Coronary artery (tissue), 2 donors: ENCODE results near the gene AUNIP.

Experiments used
- DNase-seq: peaks from one replicate; pipeline ENCODE4 v3.0.0-alpha.2; 2017; ENCODE audit warnings: low spot score
- H3K27ac ChIP-seq, 2 donors: fragments of 200-600 bp; sonication (generic); one replicate each; pipeline ENCODE4 v1.5.1; 2016 to 2019
- H3K4me3 ChIP-seq: fragments of 200-600 bp; sonication (generic); 2 replicates; pipeline ENCODE4 v1.5.1; 2016; ENCODE audit warnings: mild to moderate bottlenecking, moderate library complexity
- CTCF ChIP-seq: fragments of 200-600 bp; sonication (generic); IDR thresholded peaks from one replicate; pipeline ENCODE4 v1.5.1; 2019; ENCODE audit warnings: antibody characterized with exemption

Gene AUNIP

GRCh38 chr1:25888426-25888987 lies 29.2 kb upstream of the AUNIP start:
- no peak overlapping the region for H3K27ac ChIP-seq
- H3K4me3 ChIP-seq, result no peak overlapping the region
- DNase-seq, result no peak
- no peak for TF ChIP-seq CTCF

GRCh38 chr1:25885602-25886001 lies 26.3 kb upstream of the AUNIP start:
- no peak for TF ChIP-seq CTCF
- Histone ChIP-seq H3K4me3 (no peak overlapping the region), H3K27ac (no peak overlapping the region)
- DNase-seq, result no peak

GRCh38 chr1:25881266-25881665 lies 22.0 kb upstream of the AUNIP start:
- Histone ChIP-seq H3K27ac (no peak overlapping the region), H3K4me3 (no peak overlapping the region)
- no peak for TF ChIP-seq CTCF
- no peak for DNase-seq

GRCh38 chr1:25880518-25880917 lies 21.3 kb upstream of the AUNIP start:
- Histone ChIP-seq H3K4me3 (no peak overlapping the region), H3K27ac (no peak overlapping the region)
- no peak for DNase-seq
- no peak for TF ChIP-seq CTCF

- Histone ChIP-seq H3K4me3 (no peak overlapping the region), H3K27ac (no peak overlapping the region)
- DNase-seq, result no peak
- TF ChIP-seq CTCF, result no peak
Observed at GRCh38 chr1:25879675-25880074, 20.4 kb upstream of the AUNIP start.

- TF ChIP-seq CTCF, result no peak
- no peak for DNase-seq
- Histone ChIP-seq H3K4me3 (no peak overlapping the region), H3K27ac (no peak overlapping the region)
Observed at GRCh38 chr1:25878690-25879089, 19.4 kb upstream of the AUNIP start.

- H3K4me3 ChIP-seq, result no peak overlapping the region
- no peak for DNase-seq
- no peak for TF ChIP-seq CTCF
- H3K27ac ChIP-seq, result no peak overlapping the region
Observed at GRCh38 chr1:25877155-25877554, 17.9 kb upstream of the AUNIP start.
